Central memory CD8-positive, alpha-beta T cell (primary cell): ENCODE results near the gene ST6GALNAC3.

Source experiments
- ATAC-seq: fragments of 150-1000 bp; cut with Tn5 transposase; replicated peaks from 2 replicates; pipeline ENCODE4 v1.10.0; 2022; ENCODE audit warnings: mild to moderate bottlenecking, moderate FRiP score, moderate number of reproducible peaks; ENCODE audit not compliant: poor library complexity, severe bottlenecking; ENCODE audit errors: extremely low read depth
- DNase-seq, 2 donors: peaks; one replicate each; pipeline ENCODE4 v3.0.0; 2021; ENCODE audit warnings: low spot score in 2 of 2
- H3K27ac Mint-ChIP-seq: one replicate; pipeline ENCODE4 v1.8.0; 2022; ENCODE audit warnings: low read depth, mild to moderate bottlenecking, moderate library complexity, mixed read lengths
- H3K27me3 Mint-ChIP-seq: one replicate; pipeline ENCODE4 v1.8.0; 2022; ENCODE audit warnings: mixed read lengths
- H3K36me3 Mint-ChIP-seq: one replicate; pipeline ENCODE4 v1.8.0; 2022; ENCODE audit warnings: mild to moderate bottlenecking, moderate library complexity, mixed read lengths; ENCODE audit not compliant: insufficient read depth
- H3K4me1 Mint-ChIP-seq: one replicate; pipeline ENCODE4 v1.8.0; 2022; ENCODE audit warnings: mixed read lengths
- H3K4me3 Mint-ChIP-seq: one replicate; pipeline ENCODE4 v1.8.0; 2022; ENCODE audit warnings: mild to moderate bottlenecking, moderate library complexity, mixed read lengths
- H3K9me3 Mint-ChIP-seq: one replicate; pipeline ENCODE4 v1.8.0; 2022; ENCODE audit warnings: mixed read lengths

Gene ST6GALNAC3

DNA sequence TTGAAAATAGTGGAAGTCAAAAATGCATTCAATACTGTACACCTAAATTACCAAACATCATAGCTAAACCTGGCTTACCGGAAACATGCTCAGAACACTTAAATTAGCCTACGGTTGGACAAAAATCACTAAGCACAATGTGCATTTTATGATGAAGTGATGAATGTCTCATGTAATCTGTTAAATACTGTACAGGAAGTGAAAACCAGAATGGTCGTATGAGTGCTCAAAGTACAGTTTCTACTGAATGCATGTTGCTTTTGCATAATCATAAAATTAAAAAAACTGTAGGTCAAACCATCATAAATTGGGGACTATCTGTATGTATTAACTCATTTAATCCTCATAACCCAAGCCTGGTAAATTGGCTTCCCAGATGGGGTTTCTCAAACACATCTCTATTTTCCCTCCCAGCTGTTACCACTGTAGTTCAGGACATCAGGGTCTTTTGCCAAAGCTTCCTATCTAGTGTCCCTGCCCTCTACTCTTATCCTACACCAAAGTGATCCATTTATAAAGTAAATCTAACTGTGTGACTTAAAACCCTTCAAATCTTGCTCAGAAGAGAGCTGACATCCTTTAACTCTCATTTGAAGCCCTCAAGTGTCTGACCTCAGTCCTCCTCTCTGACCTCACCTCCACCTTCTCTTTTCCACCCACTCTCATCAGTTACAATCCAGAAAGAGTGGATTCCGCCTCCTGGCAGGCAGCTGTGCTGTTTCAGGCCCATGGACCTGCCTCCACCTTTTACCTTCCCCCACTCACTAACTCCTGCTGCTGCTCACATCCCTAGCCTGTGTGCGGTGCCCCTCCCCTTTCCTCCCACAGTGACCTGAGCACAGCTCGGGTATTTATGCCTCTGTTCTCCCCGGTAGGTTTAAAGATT lies 436.4 kb downstream of the ST6GALNAC3 start:
- Mint-ChIP-seq H3K4me1 (peaks cover 5% of the 10 kb centered on the region), H3K9me3 (no peaks in the 10 kb centered on the region), H3K36me3 (peaks cover 1% of the 10 kb centered on the region), H3K4me3 (no peak overlapping the region), H3K27ac (no peak overlapping the region), H3K27me3 (no peaks in the 10 kb centered on the region)
- no peak for ATAC-seq
- no peak for DNase-seq

DNA sequence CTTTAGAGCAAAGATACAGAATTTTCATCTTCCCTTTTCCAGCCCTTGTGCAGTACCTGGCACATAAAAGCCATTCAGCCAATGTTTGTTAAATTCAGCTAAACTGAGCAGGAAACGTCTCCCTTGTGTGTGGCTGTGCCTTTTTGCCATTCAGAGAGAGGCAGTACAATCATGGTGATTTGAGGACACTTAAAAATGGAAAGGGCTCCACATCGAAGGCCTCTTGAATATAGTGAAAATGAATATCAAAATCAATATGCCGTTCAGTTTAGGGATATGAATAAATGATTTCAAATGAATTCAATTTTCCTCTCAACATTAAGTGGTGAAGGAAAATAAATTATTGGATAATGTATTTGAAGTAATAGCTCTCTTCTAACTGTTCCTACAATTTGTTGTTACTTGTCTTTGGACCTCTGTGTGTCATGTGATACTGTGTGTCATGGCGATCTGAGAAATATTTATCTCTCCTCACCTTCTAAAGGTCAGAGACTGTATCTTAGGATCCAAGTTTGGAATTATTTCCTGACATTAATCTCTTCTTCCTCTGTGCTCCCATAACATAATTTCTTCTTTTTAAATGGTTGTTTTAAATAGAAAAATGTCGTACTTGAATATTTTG lies 437.1 kb downstream of the ST6GALNAC3 start:
- peaks cover 1% of the 10 kb centered on the region for H3K36me3 Mint-ChIP-seq
- H3K9me3 Mint-ChIP-seq, result no peaks in the 10 kb centered on the region
- no peaks in the 10 kb centered on the region for H3K27me3 Mint-ChIP-seq
- H3K4me3 Mint-ChIP-seq, result no peak overlapping the region
- no peak for DNase-seq
- ATAC-seq, result no peak
- no peak overlapping the region for H3K27ac Mint-ChIP-seq
- peaks cover 5% of the 10 kb centered on the region for H3K4me1 Mint-ChIP-seq

GRCh38 chr1:76530953-76531352 lies 456.4 kb downstream of the ST6GALNAC3 start:
- Mint-ChIP-seq H3K4me1 (no peaks in the 10 kb centered on the region), H3K9me3 (no peaks in the 10 kb centered on the region), H3K4me3 (no peak overlapping the region), H3K27me3 (no peaks in the 10 kb centered on the region), H3K27ac (no peak overlapping the region), H3K36me3 (no peaks in the 10 kb centered on the region)
- DNase-seq (no peak), ATAC-seq (no peak)

- no peaks in the 10 kb centered on the region for H3K36me3 Mint-ChIP-seq
- peaks cover 7% of the 10 kb centered on the region for H3K9me3 Mint-ChIP-seq
- H3K4me3 Mint-ChIP-seq, result no peak overlapping the region
- no peak for ATAC-seq
- no peaks in the 10 kb centered on the region for H3K27me3 Mint-ChIP-seq
- DNase-seq, result no peak
- no peaks in the 10 kb centered on the region for H3K4me1 Mint-ChIP-seq
- no peak overlapping the region for H3K27ac Mint-ChIP-seq
Measured at GRCh38 chr1:76541618-76542017, 467.1 kb downstream of the ST6GALNAC3 start.

DNA sequence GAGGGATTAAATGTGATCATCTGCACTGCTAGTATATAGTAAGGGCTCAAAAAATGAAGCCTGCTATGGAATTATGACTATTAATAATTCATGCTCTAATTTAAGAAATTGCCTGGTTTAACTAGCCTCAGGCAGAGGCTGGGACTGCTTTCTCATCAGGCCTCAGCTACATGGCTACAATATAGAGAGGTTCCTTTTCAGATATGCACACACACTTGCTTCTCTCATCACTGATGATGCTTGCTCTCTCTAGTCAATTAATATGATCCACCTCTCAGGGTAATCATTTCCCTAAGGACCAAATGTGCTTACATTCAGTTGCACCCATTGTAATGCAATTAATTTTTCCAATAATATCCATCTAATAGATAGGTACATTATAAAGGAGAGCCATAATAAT lies 467.8 kb downstream of the ST6GALNAC3 start:
- H3K36me3 Mint-ChIP-seq, result no peaks in the 10 kb centered on the region
- H3K27me3 Mint-ChIP-seq, result no peaks in the 10 kb centered on the region
- no peaks in the 10 kb centered on the region for H3K4me1 Mint-ChIP-seq
- ATAC-seq, result no peak
- no peak for DNase-seq
- H3K4me3 Mint-ChIP-seq, result no peak overlapping the region
- H3K9me3 Mint-ChIP-seq, result peaks cover 1% of the 10 kb centered on the region
- no peak overlapping the region for H3K27ac Mint-ChIP-seq

GRCh38 chr1:76543495-76543894 lies 468.9 kb downstream of the ST6GALNAC3 start:
- no peaks in the 10 kb centered on the region for H3K36me3 Mint-ChIP-seq
- H3K9me3 Mint-ChIP-seq, result no peaks in the 10 kb centered on the region
- DNase-seq (no peak), ATAC-seq (no peak)
- no peak overlapping the region for H3K4me3 Mint-ChIP-seq
- no peaks in the 10 kb centered on the region for H3K27me3 Mint-ChIP-seq
- no peaks in the 10 kb centered on the region for H3K4me1 Mint-ChIP-seq
- H3K27ac Mint-ChIP-seq, result no peak overlapping the region

DNA sequence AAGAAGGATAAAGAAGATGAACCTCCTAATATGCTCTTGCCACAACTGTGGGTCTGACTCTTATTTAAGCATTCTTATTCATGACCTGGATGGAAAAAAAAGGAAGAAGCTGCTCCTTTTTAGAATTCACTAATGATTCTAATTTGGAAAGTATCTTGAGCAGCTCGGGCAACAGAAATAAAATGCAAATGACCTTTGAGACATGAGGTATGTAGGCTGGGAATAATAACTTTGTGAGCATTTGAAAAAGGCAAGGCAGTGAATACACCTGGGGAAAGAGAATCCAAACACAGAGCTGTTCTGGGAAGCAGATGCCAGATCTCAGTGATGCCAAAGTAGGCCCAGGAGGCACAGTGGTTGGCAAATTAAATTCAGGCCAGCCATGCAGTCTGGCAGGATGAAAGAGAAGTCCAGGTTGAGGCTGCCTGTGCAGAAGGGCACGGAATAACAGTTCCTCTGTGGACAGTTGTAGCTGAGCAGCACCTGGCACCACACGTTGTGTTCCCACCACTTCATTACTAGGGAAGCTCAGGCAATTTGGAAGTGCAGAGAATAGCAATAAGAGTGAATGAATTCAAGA lies 471.9 kb downstream of the ST6GALNAC3 start:
- H3K4me1 Mint-ChIP-seq, result no peaks in the 10 kb centered on the region
- no peak for ATAC-seq
- H3K27me3 Mint-ChIP-seq, result no peaks in the 10 kb centered on the region
- no peak overlapping the region for H3K4me3 Mint-ChIP-seq
- DNase-seq, result no peak
- no peaks in the 10 kb centered on the region for H3K9me3 Mint-ChIP-seq
- no peak overlapping the region for H3K27ac Mint-ChIP-seq
- H3K36me3 Mint-ChIP-seq, result no peaks in the 10 kb centered on the region

DNA sequence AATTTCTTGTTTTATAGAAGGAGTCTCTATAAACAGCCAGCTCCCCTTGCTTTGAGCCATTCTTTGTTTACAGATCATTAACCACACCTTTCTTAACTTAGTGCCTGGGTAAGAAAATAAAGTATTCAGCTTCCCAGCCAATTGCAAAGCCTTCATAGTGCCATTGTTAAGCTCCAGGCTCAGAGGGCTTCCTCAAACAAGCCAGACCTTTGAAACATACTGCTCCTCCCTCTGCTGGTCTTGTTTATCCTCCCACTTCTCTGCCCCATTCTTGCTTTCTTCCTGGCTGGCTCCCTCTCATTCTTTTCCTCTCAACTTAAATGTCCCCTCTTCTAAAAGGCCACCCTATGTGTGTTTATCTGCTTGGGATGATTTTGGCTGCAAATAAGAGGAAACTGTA lies 473.4 kb downstream of the ST6GALNAC3 start:
- Mint-ChIP-seq H3K4me3 (no peak overlapping the region), H3K36me3 (no peaks in the 10 kb centered on the region), H3K27ac (no peak overlapping the region), H3K4me1 (no peaks in the 10 kb centered on the region), H3K27me3 (no peaks in the 10 kb centered on the region), H3K9me3 (no peaks in the 10 kb centered on the region)
- no peak for DNase-seq
- ATAC-seq, result no peak

GRCh38 chr1:76548513-76549100 lies 474.1 kb downstream of the ST6GALNAC3 start:
- H3K9me3 Mint-ChIP-seq, result no peaks in the 10 kb centered on the region
- ATAC-seq, result no peak
- H3K36me3 Mint-ChIP-seq, result no peaks in the 10 kb centered on the region

DNA sequence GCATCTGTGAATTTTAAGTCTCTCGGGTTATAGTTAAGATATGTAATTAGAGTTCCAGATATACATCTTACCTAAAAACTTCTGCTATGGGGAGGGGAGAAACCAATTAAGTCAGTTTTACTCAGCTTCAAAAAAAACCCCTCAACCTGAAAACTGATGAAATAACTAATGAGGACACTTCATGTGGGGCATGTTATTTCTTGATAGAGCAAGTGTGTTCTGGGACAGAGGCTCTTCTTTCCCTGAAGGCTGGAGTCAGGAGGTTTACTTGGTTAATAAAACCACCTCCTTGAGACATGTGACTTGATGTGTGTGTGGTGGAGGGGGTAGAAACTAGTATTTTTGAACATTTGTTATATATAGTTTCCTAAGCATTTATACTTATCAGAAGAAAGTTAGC lies 479.7 kb downstream of the ST6GALNAC3 start:
- no peak for ATAC-seq
- H3K27me3 Mint-ChIP-seq, result no peaks in the 10 kb centered on the region
- no peak overlapping the region for H3K4me3 Mint-ChIP-seq

More at GRCh38 chr1:76548513-76549100, 474.1 kb downstream of the ST6GALNAC3 start:
- H3K4me1 Mint-ChIP-seq, result no peaks in the 10 kb centered on the region
- no peak for DNase-seq
- no peak overlapping the region for H3K27ac Mint-ChIP-seq
- H3K4me3 Mint-ChIP-seq, result no peak overlapping the region
- H3K27me3 Mint-ChIP-seq, result no peaks in the 10 kb centered on the region

DNA sequence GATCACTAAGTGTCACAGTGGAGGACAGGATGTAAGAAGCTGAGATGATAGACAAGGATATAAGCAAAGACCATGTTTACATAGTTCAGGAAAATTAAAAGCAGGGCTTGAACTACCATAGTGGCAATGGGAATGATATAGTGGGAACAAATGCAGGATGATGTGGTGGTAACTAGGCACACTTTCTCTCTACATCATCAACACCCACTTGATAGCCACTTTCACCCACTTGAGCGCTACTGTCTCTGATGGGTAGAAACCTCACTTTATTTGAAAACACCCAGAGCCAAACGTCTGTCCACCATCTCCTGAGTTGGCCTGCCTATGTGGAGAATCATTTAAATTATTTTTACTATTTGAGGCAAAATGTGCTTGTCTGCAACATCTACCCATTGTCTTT lies 487.7 kb downstream of the ST6GALNAC3 start:
- Mint-ChIP-seq H3K36me3 (peaks cover 2% of the 10 kb centered on the region), H3K27ac (no peak overlapping the region), H3K9me3 (no peaks in the 10 kb centered on the region), H3K27me3 (no peaks in the 10 kb centered on the region), H3K4me3 (no peak overlapping the region), H3K4me1 (no peaks in the 10 kb centered on the region)
- ATAC-seq (no peak), DNase-seq (no peak)

More for the DNA sequence above, 479.7 kb downstream of the ST6GALNAC3 start:
- Mint-ChIP-seq H3K27ac (no peak overlapping the region), H3K4me1 (no peaks in the 10 kb centered on the region), H3K36me3 (no peaks in the 10 kb centered on the region), H3K9me3 (no peaks in the 10 kb centered on the region)
- DNase-seq, result no peak

DNA sequence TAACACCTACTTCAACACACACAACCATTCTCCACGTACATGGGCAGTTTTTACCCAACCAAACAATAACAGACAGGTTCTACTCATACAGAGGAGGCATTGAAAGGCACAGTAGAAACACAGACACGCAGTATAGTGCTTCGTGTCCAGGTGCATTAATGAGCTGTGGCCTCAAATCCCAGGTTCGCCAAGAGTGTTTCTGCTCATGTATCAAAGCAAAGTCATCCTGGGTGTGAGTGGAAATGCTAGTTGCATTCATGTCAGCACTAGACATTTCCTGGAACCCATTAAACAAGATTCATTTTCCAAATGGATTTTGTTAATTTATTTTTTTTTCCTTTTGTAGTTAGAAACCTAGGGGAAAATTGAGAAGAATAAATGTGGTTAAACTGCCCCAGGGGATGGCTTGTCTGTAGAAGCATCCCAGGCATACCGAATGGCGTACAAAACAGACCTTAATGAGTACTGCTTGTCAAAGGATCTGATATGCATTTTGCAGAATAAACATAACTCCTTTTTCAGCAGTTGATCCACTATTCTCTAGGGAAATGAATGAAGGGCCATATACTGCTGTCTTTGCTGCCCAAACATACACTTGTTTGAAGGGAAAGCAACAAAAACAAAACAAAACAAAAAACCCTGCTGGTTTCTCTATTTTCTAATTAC lies 494.2 kb downstream of the ST6GALNAC3 start:
- H3K4me1 Mint-ChIP-seq, result no peaks in the 10 kb centered on the region
- H3K27ac Mint-ChIP-seq, result no peak overlapping the region
- no peaks in the 10 kb centered on the region for H3K9me3 Mint-ChIP-seq
- H3K27me3 Mint-ChIP-seq, result no peaks in the 10 kb centered on the region
- ATAC-seq, result no peak
- DNase-seq, result no peak
- H3K36me3 Mint-ChIP-seq, result peaks cover 2% of the 10 kb centered on the region
- no peak overlapping the region for H3K4me3 Mint-ChIP-seq
